CD4-positive, alpha-beta T cell treated with Interleukin-6 at 100 ng/mL for 8 hours (primary cell): ENCODE data around the gene TFAP2D.

Source experiments
- DNase-seq: peaks from one replicate; pipeline ENCODE4 v3.0.0-alpha.2; 2020; ENCODE audit warnings: mixed read lengths, low spot score

The TFAP2D gene

GRCh38 chr6:50713226-50713625 lies at the start of gene TFAP2D:
Gene TFAP2D, plus strand, starts transcription at chr6:50713526. Its CDS starts 530 bp downstream, at chr6:50714056.
- no peak for DNase-seq

- no peak for DNase-seq
These were observed 49.5 kb upstream of the TFAP2D start for GRCh38 chr6:50663806-50664205.

GRCh38 chr6:50666089-50666488 lies 47.2 kb upstream of the TFAP2D start:
- DNase-seq: no peak

- DNase-seq: no peak
These were observed 32.0 kb upstream of the TFAP2D start for GRCh38 chr6:50681213-50681824.

GRCh38 chr6:50689210-50689609 lies 24.1 kb upstream of the TFAP2D start:
- DNase-seq: no peak

- DNase-seq: no peak
These were observed 21.4 kb upstream of the TFAP2D start for GRCh38 chr6:50691814-50692495.

GRCh38 chr6:50698546-50698945 lies 14.8 kb upstream of the TFAP2D start:
- no peak for DNase-seq

GRCh38 chr6:50699051-50699775 lies 14.1 kb upstream of the TFAP2D start:
- no peak for DNase-seq

GRCh38 chr6:50706575-50706974 lies 6.8 kb upstream of the TFAP2D start:
- no peak for DNase-seq

- no peak for DNase-seq
These were observed 6.1 kb upstream of the TFAP2D start for GRCh38 chr6:50707191-50707590.

- no peak for DNase-seq
These were observed 5.5 kb upstream of the TFAP2D start for GRCh38 chr6:50707652-50708300.

GRCh38 chr6:50708664-50709365 lies 4.5 kb upstream of the TFAP2D start:
- DNase-seq: no peak

- no peak for DNase-seq
These were observed 4.0 kb upstream of the TFAP2D start for GRCh38 chr6:50709366-50709734.

GRCh38 chr6:50711686-50712085 lies 1.6 kb upstream of the TFAP2D start:
- no peak for DNase-seq

- no peak for DNase-seq
These were observed 1.0 kb upstream of the TFAP2D start for GRCh38 chr6:50712291-50712690.

GRCh38 chr6:50713977-50714486 lies 706 bp downstream of the TFAP2D start:
- no peak for DNase-seq

- DNase-seq: no peak
These were observed 1.4 kb downstream of the TFAP2D start for GRCh38 chr6:50714487-50715379.

GRCh38 chr6:50716899-50717509 lies 3.7 kb downstream of the TFAP2D start:
- DNase-seq: no peak

GRCh38 chr6:50717734-50718457 lies 4.6 kb downstream of the TFAP2D start:
- DNase-seq: no peak

GRCh38 chr6:50718566-50718965 lies 5.2 kb downstream of the TFAP2D start:
- no peak for DNase-seq
